Chondrocyte (in vitro differentiated cells): ENCODE results near the gene ZNF423. TPM values are rescaled to one million over a fixed set of nuclear protein-coding genes. Genes with fewer than 3 reads are reported as not detected.

Source experiments
- DNase-seq: peaks from one replicate; pipeline ENCODE4 v3.0.0; 2021; ENCODE audit warnings: mixed read lengths, low spot score
- H3K27ac Mint-ChIP-seq: one replicate; pipeline ENCODE4 v1.8.0; 2021; ENCODE audit warnings: mild to moderate bottlenecking, moderate library complexity, mixed read lengths; ENCODE audit not compliant: unreplicated experiment
- H3K27me3 Mint-ChIP-seq: 2 replicates; pipeline ENCODE4 v1.8.0; 2021; ENCODE audit warnings: low read depth, mixed read lengths
- H3K36me3 Mint-ChIP-seq: 2 replicates; pipeline ENCODE4 v1.8.0; 2021; ENCODE audit warnings: low read depth, mixed read lengths
- H3K4me1 Mint-ChIP-seq: 2 replicates; pipeline ENCODE4 v1.8.0; 2021; ENCODE audit warnings: low read depth, mild to moderate bottlenecking, mixed read lengths
- H3K4me3 Mint-ChIP-seq: one replicate; pipeline ENCODE4 v1.8.0; 2021; ENCODE audit warnings: mild to moderate bottlenecking, moderate library complexity, mixed read lengths; ENCODE audit not compliant: unreplicated experiment
- H3K9me3 Mint-ChIP-seq: 2 replicates; pipeline ENCODE4 v1.8.0; 2021; ENCODE audit warnings: low read depth, mixed read lengths
- CTCF ChIP-seq: fragments of 200-600 bp; sonication (generic); IDR thresholded peaks from 2 replicates; pipeline ENCODE4 v1.5.0; 2021; ENCODE audit warnings: antibody characterized with exemption, mild to moderate bottlenecking, moderate library complexity
- total RNA-seq: library from RNA; stranded (reverse); gene quantifications from 3 replicates; pipeline ENCODE4 v1.2.1, GENCODE V29; 2021

Gene ZNF423
- total RNA-seq, 1 donor from 2014 or later: 4.7 TPM

GRCh38 chr16:49782405-49782804 is 73.5 kb downstream of the ZNF423 start:
- H3K4me1 Mint-ChIP-seq: peaks cover 4% of the 10 kb centered on the region
- no peak overlapping the region for H3K27ac Mint-ChIP-seq

GRCh38 chr16:49781401-49781800 is 74.5 kb downstream of the ZNF423 start:
- DNase-seq: no peak
- Mint-ChIP-seq H3K27ac (no peak overlapping the region), H3K36me3 (no peaks in the 10 kb centered on the region), H3K9me3 (no peaks in the 10 kb centered on the region), H3K4me1 (peaks cover 9% of the 10 kb centered on the region), H3K4me3 (no peak overlapping the region), H3K27me3 (no peaks in the 10 kb centered on the region)
- no peak for TF ChIP-seq CTCF

More at GRCh38 chr16:49782405-49782804, 73.5 kb downstream of the ZNF423 start:
- no peak for DNase-seq
- no peaks in the 10 kb centered on the region for H3K27me3 Mint-ChIP-seq
- no peaks in the 10 kb centered on the region for H3K9me3 Mint-ChIP-seq
- H3K4me3 Mint-ChIP-seq: no peak overlapping the region
- no peak for TF ChIP-seq CTCF
- no peaks in the 10 kb centered on the region for H3K36me3 Mint-ChIP-seq

- no peak for DNase-seq
- H3K9me3 Mint-ChIP-seq: no peaks in the 10 kb centered on the region
- H3K36me3 Mint-ChIP-seq: no peaks in the 10 kb centered on the region
- no peak for TF ChIP-seq CTCF
- no peak overlapping the region for H3K27ac Mint-ChIP-seq
- H3K27me3 Mint-ChIP-seq: no peaks in the 10 kb centered on the region
- no peak overlapping the region for H3K4me3 Mint-ChIP-seq
- peaks cover 17% of the 10 kb centered on the region for H3K4me1 Mint-ChIP-seq
Observed at GRCh38 chr16:49780433-49780832, 75.5 kb downstream of the ZNF423 start.

- H3K27me3 Mint-ChIP-seq: no peaks in the 10 kb centered on the region
- H3K4me3 Mint-ChIP-seq: no peak overlapping the region
- no peak for DNase-seq
- H3K27ac Mint-ChIP-seq: no peak overlapping the region
- H3K9me3 Mint-ChIP-seq: no peaks in the 10 kb centered on the region
- no peak for TF ChIP-seq CTCF
- peaks cover 20% of the 10 kb centered on the region for H3K4me1 Mint-ChIP-seq
- H3K36me3 Mint-ChIP-seq: no peaks in the 10 kb centered on the region
Observed at GRCh38 chr16:49779979-49780378, 75.9 kb downstream of the ZNF423 start.

GRCh38 chr16:49778202-49778930 is 77.5 kb downstream of the ZNF423 start:
- Mint-ChIP-seq H3K36me3 (no peaks in the 10 kb centered on the region), H3K9me3 (no peaks in the 10 kb centered on the region), H3K4me3 (no peak overlapping the region), H3K27me3 (no peaks in the 10 kb centered on the region), H3K4me1 (peaks cover 34% of the 10 kb centered on the region), H3K27ac (no peak overlapping the region)
- DNase-seq: no peak
- no peak for TF ChIP-seq CTCF
